ES-I3 (cell line): ENCODE measurements around the gene ADCY10.
"Not testable (repeated sequence)": the region's sequence is repeated elsewhere in the genome, so short reads cannot be mapped to it uniquely, and the experiment has no call there.

Source experiments
- H3K36me3 ChIP-seq: 2 replicates; pipeline ENCODE4 v1.6.1; 2013; ENCODE audit warnings: mild to moderate bottlenecking, low read length, control low read depth, moderate library complexity; ENCODE audit not compliant: insufficient read depth
- H3K4me1 ChIP-seq: 2 replicates; pipeline ENCODE4 v1.6.1; 2013; ENCODE audit warnings: mild to moderate bottlenecking, control low read depth, low read length; ENCODE audit not compliant: insufficient read depth
- H3K9ac ChIP-seq: 2 replicates; pipeline ENCODE4 v1.6.1; 2013; ENCODE audit warnings: low read depth, mild to moderate bottlenecking, low read length, moderate library complexity
- H3K9me3 ChIP-seq: 2 replicates; pipeline ENCODE4 v1.6.1; 2013; ENCODE audit warnings: mild to moderate bottlenecking, low read length, moderate library complexity; ENCODE audit not compliant: control insufficient read depth, insufficient read depth

Gene ADCY10

DNA sequence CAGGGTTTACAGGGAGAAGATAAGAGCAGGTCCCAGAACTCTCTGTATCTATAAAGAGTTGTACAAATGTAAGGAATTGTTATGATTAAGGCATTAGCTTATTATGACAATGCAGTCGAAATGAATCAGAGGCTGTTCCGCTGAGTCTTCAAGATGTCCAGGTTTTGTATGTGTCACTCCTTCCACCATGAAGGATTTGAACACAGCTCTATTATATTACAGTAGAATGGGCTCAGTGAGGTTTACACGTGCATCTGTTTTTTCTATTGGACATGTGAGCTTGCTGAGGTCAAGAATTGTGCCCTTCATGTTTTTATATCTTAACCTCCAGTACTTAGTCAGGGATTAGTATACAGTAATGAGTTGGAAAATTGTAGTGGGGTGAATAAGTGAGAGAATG, 105.8 kb downstream of the ADCY10 start:
- no peak overlapping the region for H3K9ac ChIP-seq
- H3K36me3 ChIP-seq = peaks cover 5% of the 10 kb centered on the region; the same call in 1 of the 2 replicates
- no peaks in the 10 kb centered on the region for H3K4me1 ChIP-seq
- H3K9me3 ChIP-seq = peaks cover 12% of the 10 kb centered on the region; the same call in 1 of the 2 replicates

DNA sequence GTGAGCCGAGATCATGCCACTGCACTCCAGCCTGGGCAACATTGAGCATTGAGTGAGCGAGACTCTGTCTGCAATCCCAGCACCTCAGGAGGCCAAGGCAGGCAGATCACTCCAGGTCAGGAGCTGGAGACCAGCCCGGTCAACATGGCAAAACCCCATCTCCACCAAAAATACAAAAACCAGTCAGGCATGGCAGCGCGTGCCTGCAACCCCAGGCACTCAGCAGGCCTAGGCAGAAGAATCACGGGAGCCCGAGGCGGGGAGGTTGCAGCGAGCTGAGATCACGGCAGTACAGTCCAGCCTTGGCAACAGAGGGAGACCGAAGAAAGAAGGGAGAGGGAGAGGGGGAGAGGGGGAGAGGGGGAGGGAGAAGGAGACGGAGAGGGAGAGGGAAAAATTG, 107.3 kb downstream of the ADCY10 start:
- H3K4me1 ChIP-seq, H3K36me3 ChIP-seq, H3K9ac ChIP-seq: not testable (repeated sequence)
- peaks cover 12% of the 10 kb centered on the region; the same call in 1 of the 2 replicates for H3K9me3 ChIP-seq

DNA sequence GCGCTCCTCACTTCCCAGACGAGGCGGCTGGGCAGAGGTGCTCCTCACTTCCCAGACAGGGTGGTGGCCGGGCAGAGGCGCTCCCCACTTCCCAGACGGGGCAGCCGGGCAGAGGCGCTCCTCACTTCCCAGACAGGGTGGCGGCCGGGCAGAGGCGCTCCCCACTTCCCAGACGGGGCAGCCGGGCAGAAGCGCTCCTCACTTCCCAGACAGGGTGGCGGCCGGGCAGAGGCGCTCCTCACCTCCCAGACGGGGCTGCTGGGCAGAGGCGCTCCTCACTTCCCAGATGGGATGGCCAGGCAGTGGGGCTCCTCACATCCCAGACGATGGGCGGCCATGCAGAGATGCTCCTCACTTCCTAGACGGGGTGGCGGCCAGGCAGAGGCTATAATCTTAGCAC, 107.7 kb downstream of the ADCY10 start:
- peaks cover 12% of the 10 kb centered on the region; the same call in 1 of the 2 replicates for H3K9me3 ChIP-seq
- not testable (repeated sequence) for H3K36me3 ChIP-seq, H3K4me1 ChIP-seq, H3K9ac ChIP-seq

DNA sequence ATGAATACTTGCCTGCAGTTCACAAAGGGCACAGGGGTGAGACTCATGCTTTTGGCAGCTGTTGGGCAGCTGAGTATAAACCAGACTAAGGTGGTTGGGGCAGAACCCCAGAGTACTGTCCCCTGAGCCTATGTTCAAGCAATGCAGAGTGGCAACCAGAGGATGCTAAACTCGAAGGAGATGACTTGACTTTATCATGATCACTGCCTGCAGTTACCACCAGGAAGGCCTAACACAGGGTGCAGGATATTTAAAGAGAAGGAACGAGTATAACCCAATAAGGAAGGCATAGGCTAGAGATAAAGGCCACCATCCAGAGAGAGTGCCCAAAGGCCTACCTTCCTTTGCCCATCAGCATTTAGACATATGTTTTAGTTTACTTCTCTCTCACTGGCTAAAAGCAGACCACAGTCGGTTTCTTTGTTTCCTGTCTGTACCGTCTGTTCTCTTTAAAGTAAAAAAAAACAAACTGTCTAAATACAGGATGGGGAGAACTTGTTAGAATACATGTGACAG, 108.8 kb downstream of the ADCY10 start:
- no peaks in the 10 kb centered on the region for H3K4me1 ChIP-seq
- peaks cover 2% of the 10 kb centered on the region; the same call in 1 of the 2 replicates for H3K36me3 ChIP-seq
- H3K9ac ChIP-seq = no peak overlapping the region
- H3K9me3 ChIP-seq = peaks cover 12% of the 10 kb centered on the region; the same call in 1 of the 2 replicates

DNA sequence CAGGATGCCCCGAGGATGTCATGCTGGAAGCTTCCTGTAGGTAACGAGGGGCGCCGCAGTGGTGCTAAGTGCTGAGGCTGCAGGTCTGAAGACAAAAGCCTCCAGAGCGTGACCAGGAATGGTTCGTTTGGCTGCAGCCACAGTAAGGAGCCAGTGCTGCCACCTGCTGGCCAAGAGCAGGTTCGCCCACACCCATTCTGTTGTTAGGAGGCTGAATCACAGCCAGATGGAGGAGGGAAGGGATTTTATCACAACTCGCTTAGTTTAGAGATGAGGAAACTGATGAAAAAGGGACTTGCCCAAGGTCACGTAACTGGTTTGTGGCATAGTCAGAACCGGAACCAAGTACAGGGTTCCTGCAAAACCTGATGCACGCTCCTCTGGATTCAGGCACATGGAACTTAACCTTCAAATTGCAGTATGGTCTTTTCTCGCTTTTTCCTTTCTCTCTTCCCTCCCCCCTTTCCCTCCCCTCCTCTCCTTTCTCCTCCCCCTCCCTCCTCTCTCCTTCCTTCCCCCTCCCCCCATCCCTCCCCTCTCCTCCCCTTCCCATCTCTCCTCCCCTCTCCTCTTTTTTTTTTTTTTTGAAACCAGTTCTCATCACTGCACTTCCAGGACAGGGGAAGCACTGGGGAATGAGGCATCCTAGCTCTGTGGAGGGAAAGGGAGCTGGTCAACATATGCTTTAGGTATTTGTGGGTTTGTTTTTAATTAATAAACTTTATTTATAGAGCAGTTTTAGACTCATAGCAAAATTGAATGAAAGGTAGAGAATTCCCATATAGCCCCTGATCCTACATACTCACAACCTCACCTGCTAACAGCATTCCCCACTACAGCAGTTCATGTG, 110.4 kb downstream of the ADCY10 start:
- Histone ChIP-seq H3K36me3 (no peaks in the 10 kb centered on the region; the same call in 1 of the 2 replicates), H3K9ac (no peak overlapping the region), H3K9me3 (peaks cover 12% of the 10 kb centered on the region; the same call in 1 of the 2 replicates), H3K4me1 (no peaks in the 10 kb centered on the region)

DNA sequence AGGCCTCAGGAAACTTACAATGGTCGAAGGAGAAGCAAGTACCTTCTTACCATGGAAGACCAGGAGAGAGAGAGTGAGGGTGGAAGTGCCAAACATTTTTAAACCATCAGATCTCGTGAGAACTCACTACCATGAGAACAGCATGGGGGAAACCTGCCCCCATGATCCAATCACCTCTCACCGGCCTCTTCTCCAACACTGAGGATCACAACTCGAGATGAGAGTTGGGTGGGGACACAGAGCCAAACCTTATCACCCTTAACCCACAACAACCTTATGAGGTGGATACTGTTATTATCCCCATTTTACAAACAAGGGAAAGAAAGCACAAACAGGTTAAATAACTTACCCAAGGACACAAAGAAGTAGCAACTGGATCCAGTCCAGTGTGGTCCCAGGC, 111.7 kb downstream of the ADCY10 start:
- H3K4me1 ChIP-seq = peaks cover 5% of the 10 kb centered on the region; the same call in 1 of the 2 replicates
- H3K9me3 ChIP-seq = peaks cover 7% of the 10 kb centered on the region; the same call in 1 of the 2 replicates
- H3K9ac ChIP-seq = no peak overlapping the region
- H3K36me3 ChIP-seq = no peaks in the 10 kb centered on the region; the same call in 1 of the 2 replicates

DNA sequence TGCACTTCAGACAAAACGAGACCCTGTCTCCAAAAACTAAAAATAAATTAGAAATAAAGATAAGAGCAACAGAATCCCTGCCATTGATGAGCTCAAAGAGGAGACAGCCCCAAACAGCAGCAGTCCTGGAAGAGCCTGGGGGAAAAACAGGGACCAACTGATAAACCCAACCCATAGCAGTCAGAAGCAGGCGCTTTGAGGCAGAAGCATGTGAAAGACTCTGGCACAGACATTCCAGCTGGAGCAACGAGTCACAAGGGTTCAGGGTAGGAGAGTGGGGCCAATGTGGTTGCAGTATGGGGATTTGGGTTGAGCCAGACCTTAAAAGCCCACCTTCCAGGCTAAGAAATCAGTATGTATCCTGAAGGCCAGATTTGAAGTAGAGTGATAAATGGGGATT, 113.7 kb downstream of the ADCY10 start:
- H3K4me1 ChIP-seq = peaks cover 20% of the 10 kb centered on the region
- H3K36me3 ChIP-seq = no peaks in the 10 kb centered on the region; the same call in 1 of the 2 replicates
- H3K9ac ChIP-seq = no peak overlapping the region
- peaks cover 5% of the 10 kb centered on the region; the same call in 1 of the 2 replicates for H3K9me3 ChIP-seq

DNA sequence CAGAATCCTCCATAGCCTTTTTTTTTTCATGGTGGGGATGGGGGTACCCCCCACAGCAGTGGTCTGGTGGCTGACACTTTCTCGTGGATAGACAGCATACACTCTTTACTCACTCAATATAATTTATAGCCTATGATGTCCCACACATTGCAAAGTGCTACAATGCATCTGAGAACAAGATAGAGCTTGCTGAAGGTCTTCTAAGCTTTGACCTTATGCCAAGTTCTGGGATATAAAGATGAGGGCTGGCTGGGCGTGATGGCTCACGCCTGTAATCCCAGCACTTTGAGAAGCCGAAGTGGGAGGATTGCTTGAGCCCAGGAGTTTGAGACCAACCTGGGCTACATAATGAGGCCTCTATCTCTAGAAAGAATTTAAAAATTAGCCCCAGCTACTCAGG, 114.2 kb downstream of the ADCY10 start:
- Histone ChIP-seq H3K9me3 (peaks cover 5% of the 10 kb centered on the region; the same call in 1 of the 2 replicates), H3K9ac (no peak overlapping the region), H3K4me1 (peaks cover 20% of the 10 kb centered on the region)

DNA sequence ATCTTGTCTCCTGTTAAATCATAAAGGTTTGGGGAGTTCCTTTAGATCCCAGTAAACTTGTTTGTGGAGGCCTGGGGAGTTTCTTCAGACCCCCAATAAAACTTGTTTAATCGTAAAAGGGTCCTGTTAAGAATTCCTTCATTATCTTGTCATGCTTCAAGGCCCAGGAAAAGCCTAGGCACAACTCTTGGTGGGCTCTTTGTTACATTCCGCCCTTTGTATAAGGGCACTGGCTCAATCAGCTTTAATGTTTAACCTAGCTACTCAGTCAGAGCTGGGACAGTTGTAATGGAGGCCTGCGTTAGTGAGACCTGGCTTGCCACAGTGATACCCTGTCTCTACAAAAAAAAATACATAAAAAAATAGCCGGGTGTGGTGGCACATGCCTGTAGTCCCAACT, 115.0 kb downstream of the ADCY10 start:
- Histone ChIP-seq H3K9me3 (peaks cover under 1% of the 10 kb centered on the region; the same call in 1 of the 2 replicates), H3K4me1 (peaks cover 20% of the 10 kb centered on the region), H3K9ac (no peak overlapping the region), H3K36me3 (no peaks in the 10 kb centered on the region; the same call in 1 of the 2 replicates)

More for the DNA sequence above, 114.2 kb downstream of the ADCY10 start:
- no peaks in the 10 kb centered on the region; the same call in 1 of the 2 replicates for H3K36me3 ChIP-seq

DNA sequence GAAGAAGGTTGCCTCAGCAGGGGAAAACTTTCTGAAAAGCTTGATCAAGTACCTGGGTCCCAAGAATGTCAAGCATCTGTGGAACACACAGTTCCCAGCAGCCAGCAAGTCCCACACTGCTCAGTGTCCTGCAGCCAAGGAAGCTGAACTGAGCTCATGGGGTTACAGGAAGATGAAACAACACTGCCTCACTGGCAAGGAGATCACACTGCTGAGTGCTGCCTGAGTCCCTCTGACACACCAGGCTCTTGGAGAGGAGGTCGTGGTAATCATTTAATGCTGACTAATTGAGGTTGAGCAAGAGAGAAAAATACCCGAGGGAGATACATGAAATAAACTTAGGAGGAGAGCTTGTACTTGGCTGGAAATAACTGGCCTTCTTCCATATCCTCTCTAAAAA, 116.9 kb downstream of the ADCY10 start:
- Histone ChIP-seq H3K36me3 (no peaks in the 10 kb centered on the region; the same call in 1 of the 2 replicates), H3K9ac (no peak overlapping the region), H3K9me3 (no peaks in the 10 kb centered on the region), H3K4me1 (peaks cover 20% of the 10 kb centered on the region)

DNA sequence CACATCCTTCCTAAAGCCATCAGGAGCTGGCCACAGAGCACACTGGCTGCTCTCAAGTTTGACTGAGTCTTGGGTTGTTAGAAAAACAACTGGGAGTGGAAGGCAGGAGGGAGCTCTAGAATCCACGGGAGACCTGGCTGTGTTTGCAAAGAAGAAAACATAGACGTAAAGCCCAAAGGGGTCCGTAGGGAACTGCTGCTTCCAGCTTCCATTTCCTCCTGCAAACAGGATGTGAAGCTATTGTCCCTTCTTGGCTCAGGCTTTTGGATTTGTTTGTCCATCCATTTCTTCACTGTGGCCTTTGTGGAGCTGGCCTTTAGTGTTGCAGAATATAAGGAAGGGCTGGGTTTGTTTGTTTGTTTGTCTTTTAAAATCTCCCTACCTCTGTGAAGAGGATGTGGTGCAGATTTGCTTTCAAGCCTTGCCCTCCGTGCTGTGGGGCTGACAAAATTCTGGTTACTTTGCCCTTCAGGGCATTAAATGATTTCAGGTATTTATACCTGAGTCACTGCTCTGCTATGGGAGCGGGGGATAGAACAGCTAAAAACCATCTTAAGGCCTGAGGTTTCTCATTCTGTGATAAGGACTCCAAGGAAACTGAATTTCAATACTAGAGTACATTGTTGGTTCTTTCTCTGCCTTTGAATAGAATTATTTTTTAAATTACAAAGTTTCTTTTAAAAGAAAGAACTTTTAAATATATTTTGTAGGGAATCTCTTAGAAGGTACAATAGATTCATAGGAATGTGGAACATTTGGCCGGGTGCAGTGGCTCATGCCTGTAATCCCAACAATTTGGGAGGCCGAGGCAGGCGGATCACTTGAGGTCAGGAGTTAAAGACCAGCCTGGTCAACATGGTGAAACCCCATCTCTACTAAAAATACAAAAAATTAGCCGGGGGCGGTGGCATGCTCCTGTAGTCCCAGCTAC, 117.9 kb downstream of the ADCY10 start:
- H3K4me1 ChIP-seq = peaks cover 20% of the 10 kb centered on the region
- H3K36me3 ChIP-seq = no peaks in the 10 kb centered on the region
- no peak overlapping the region for H3K9ac ChIP-seq
- no peaks in the 10 kb centered on the region for H3K9me3 ChIP-seq

DNA sequence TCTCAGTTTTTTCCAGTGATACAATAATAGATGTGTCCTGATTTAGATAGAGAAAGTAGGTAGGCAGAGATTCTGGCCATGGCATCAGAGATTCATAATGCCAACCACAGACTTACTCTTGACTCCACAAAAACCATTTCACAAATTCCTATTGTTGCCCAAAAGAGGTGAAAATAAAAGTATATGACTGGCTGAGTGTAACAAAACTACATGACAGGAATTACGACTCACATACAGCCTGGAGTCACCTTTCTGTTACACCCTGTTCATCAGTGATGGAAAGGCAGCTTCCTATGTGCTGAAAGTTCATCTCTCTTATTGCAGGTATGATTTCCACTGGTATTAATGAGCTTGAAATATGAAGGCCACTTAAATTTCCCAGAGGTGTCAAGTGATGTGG, 119.9 kb downstream of the ADCY10 start:
- no peak overlapping the region for H3K9ac ChIP-seq
- H3K4me1 ChIP-seq = peaks cover 20% of the 10 kb centered on the region
- no peaks in the 10 kb centered on the region for H3K9me3 ChIP-seq
- peaks cover 1% of the 10 kb centered on the region; the same call in 1 of the 2 replicates for H3K36me3 ChIP-seq

DNA sequence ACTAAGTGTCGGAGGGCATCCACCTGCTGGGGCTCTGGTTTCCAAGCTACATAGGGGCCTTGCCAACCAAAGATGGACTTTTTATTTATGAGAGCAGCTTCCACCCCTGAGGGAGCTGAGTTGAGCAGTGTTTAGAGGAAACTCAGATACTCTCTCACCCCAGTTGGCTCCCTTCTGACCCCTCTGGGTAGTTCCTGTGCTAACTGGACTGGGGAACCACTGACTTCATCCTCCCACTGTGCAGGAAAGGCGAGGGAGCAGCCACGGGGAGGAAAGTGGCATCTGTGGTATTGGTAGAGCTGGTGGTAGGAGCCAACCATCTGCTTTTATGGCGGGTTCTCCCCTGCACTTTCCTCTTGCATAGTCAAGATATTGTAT, 121.8 kb downstream of the ADCY10 start:
- peaks cover 4% of the 10 kb centered on the region for H3K36me3 ChIP-seq
- peaks cover 15% of the 10 kb centered on the region for H3K4me1 ChIP-seq

More for the DNA sequence above, 121.8 kb downstream of the ADCY10 start:
- Histone ChIP-seq H3K9me3 (no peaks in the 10 kb centered on the region), H3K9ac (no peak overlapping the region)
